A673 (cell line): Measurements from ENCODE around the gene ANO1.

Source experiments
- CTCF ChIP-seq: fragments of 300-800, 200-600 bp; sonication (generic); conservative IDR thresholded peaks from 2 replicates; pipeline ENCODE4 v1.5.1; 2017; ENCODE audit warnings: low read depth, mild to moderate bottlenecking, antibody characterized with exemption, low read length, moderate library complexity, mixed read lengths
- EZH2 ChIP-seq: fragments of 200-600 bp; sonication (generic); IDR thresholded peaks from 2 replicates; pipeline ENCODE4 v1.6.1; 2017; ENCODE audit warnings: borderline replicate concordance, low read depth, mild to moderate bottlenecking, mixed read lengths, antibody characterized with exemption, low read length; ENCODE audit not compliant: poor library complexity, severe bottlenecking

- TF ChIP-seq CTCF (no peak), EZH2 (no peak)
These were observed 28.6 kb downstream of the ANO1 start for GRCh38 chr11:70106757-70107156.
